HFFc6 (cell line): ENCODE measurements around the gene C2orf15. TPM values are rescaled to one million over a fixed set of nuclear protein-coding genes. Genes with fewer than 3 reads are reported as not detected.

Experiments
- DNase-seq: peaks from one replicate; pipeline ENCODE4 v3.0.0-alpha.2; 2018
- H3K27ac Mint-ChIP-seq: 2 replicates; pipeline ENCODE4 v1.8.0; 2020; ENCODE audit warnings: mild to moderate bottlenecking, mixed read lengths
- H3K27me3 Mint-ChIP-seq: 2 replicates; pipeline ENCODE4 v1.8.0; 2021; ENCODE audit warnings: mild to moderate bottlenecking, moderate library complexity, mixed read lengths; ENCODE audit not compliant: insufficient read depth
- H3K36me3 Mint-ChIP-seq: 2 replicates; pipeline ENCODE4 v1.8.0; 2021; ENCODE audit warnings: low read depth, mixed read lengths
- H3K4me1 Mint-ChIP-seq: 2 replicates; pipeline ENCODE4 v1.8.0; 2020; ENCODE audit warnings: low read depth, mixed read lengths
- H3K4me3 Mint-ChIP-seq: 2 replicates; pipeline ENCODE4 v1.8.0; 2020; ENCODE audit warnings: mild to moderate bottlenecking, moderate library complexity, mixed read lengths
- H3K9me3 Mint-ChIP-seq: 2 replicates; pipeline ENCODE4 v1.8.0; 2020; ENCODE audit warnings: mild to moderate bottlenecking, mixed read lengths
- total RNA-seq, 6 experiments: library from RNA; stranded (reverse); fragmentation: NEBNext Ultra II Directional; extraction: Animal tissue kit (Norgen Biotek cat#: 25700); gene quantifications; 2 replicates in 1 of 6; 3 replicates in 5 of 6; pipeline ENCODE4 v1.2.3, GENCODE V29; 2021
- TF ChIP-seq, protein P1 (sequence below): fragments of 200-600 bp; sonication (generic); IDR thresholded peaks from 2 replicates; pipeline ENCODE4 v1.5.0; 2021; ENCODE audit warnings: antibody characterized with exemption, mild to moderate bottlenecking

C2orf15 gene
- total RNA-seq, 6 experiments from 2014 or later, result not detected

DNA sequence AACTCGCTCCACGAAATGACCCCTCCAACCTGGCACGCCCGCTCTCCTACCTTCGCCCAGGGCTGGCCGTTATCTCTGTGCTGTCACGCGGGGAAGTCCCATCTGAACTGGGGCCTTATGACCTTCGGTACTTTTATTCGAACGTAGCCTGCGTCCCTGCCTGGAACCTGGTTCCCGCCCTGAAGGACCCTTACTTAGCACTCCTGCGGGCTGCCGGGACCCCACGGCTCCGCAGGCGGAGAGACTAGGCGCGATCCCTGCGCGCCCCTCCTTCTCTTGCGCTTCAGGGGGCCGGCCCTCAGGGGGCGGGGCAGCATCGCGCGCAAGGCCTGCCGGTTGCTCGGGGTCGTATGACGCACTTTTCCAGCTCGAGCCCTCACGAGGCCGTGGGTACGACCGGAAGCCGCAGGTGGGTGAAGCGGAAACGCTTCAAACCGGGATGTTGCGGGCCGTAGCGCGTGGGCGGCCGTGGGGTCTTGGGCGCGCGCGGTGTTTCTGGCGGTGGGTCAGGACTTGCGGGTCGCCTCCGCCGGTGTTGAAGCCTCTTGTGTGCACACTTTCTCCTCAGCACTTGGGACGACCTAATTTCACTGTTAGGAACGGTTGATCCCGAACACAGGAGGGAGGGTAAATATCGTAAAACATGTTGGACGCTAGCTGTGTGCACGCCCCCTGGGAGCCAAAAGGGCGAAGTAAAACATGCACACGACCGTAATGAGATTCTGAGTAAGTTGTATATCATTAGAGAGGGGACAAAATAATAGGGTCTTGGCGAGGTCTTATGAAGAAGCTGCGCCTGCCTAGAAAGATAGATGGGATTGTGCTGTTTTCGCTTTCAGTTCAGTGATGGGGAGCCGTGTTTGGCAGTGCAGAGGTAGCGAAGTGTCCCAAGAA is 13.4 kb downstream of the C2orf15 start, which contains the start of the genes LIPT1 and TSGA10:
Gene LIPT1 (plus strand): TSS at position 325 of the 894 bp plus-strand sequence. CDS start 6,991 bp downstream, outside the sequence.
Gene TSGA10 (minus strand): TSS at position 300 of the 894 bp plus-strand sequence. CDS start 45,503 bp downstream, outside the sequence.
- H3K27me3 Mint-ChIP-seq, result no peaks in the 10 kb centered on the region; the same call in 1 of the 2 replicates
- DNase-seq, result peak; percentile 79
- H3K9me3 Mint-ChIP-seq, result no peaks in the 10 kb centered on the region
- H3K36me3 Mint-ChIP-seq, result 0 out of 2 replicates have a peak, but pooled peaks cover 4% of the 10 kb centered on the region
- TF ChIP-seq, protein P1, sequence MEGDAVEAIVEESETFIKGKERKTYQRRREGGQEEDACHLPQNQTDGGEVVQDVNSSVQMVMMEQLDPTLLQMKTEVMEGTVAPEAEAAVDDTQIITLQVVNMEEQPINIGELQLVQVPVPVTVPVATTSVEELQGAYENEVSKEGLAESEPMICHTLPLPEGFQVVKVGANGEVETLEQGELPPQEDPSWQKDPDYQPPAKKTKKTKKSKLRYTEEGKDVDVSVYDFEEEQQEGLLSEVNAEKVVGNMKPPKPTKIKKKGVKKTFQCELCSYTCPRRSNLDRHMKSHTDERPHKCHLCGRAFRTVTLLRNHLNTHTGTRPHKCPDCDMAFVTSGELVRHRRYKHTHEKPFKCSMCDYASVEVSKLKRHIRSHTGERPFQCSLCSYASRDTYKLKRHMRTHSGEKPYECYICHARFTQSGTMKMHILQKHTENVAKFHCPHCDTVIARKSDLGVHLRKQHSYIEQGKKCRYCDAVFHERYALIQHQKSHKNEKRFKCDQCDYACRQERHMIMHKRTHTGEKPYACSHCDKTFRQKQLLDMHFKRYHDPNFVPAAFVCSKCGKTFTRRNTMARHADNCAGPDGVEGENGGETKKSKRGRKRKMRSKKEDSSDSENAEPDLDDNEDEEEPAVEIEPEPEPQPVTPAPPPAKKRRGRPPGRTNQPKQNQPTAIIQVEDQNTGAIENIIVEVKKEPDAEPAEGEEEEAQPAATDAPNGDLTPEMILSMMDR, result peak; percentile 46; the same call in 1 of the 2 replicates
- peak within 1 kb of the TSS; percentile 86 for H3K27ac Mint-ChIP-seq
- peaks cover 12% of the 10 kb centered on the region for H3K4me1 Mint-ChIP-seq
- peak within 1 kb of the TSS; percentile 90 for H3K4me3 Mint-ChIP-seq

DNA sequence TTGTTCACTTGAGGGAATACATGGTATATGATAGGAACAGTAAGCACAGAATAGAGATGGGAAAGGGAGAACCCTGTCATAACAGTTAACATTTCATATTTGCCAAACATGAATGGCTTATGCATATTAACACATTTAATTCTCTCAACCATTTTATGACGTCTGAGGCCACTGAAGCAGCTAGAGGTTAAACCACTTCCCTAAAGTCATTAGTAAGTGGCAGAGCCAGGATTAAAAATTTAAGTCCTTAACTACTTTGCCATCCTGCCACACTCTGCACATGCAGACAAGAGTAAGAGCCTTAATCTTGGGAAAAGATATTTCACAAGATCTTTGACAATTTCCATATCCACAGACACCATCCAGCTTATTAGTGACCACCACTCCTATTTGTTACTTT is 15.4 kb downstream of the C2orf15 start:
- H3K9me3 Mint-ChIP-seq, result no peaks in the 10 kb centered on the region
- 0 out of 2 replicates have a peak, but pooled peaks cover 4% of the 10 kb centered on the region for H3K36me3 Mint-ChIP-seq
- no peaks in the 10 kb centered on the region; the same call in 1 of the 2 replicates for H3K27me3 Mint-ChIP-seq
- no peak for DNase-seq
- H3K4me3 Mint-ChIP-seq, result no peak overlapping the region; the same call in 1 of the 2 replicates
- TF ChIP-seq, protein P1, result no peak
- H3K4me1 Mint-ChIP-seq, result peaks cover 12% of the 10 kb centered on the region
- no peak overlapping the region for H3K27ac Mint-ChIP-seq

DNA sequence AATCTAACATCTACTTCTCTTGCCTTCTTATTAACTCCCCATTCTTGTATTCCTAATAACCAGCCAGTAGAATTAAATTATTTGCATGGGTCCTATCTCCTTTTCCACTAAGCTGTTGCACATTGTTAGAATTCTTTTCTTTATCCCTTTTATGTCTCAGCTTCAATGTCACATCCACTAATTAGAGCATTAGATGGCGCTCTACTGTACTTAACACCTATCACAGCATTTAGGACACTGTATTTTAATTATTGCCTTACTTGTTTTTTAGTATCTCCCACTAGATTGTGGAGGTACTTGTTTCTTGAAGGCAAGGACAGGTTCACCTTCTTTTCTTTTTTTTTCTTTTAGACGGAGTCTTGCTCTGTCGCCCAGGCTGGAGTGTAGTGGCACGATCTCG is 17.1 kb downstream of the C2orf15 start:
- H3K27me3 Mint-ChIP-seq, result no peaks in the 10 kb centered on the region; the same call in 1 of the 2 replicates
- TF ChIP-seq, protein P1, result 0 out of 2 replicates have a peak, but pooled peaks have one; percentile 17
- DNase-seq, result no peak

DNA sequence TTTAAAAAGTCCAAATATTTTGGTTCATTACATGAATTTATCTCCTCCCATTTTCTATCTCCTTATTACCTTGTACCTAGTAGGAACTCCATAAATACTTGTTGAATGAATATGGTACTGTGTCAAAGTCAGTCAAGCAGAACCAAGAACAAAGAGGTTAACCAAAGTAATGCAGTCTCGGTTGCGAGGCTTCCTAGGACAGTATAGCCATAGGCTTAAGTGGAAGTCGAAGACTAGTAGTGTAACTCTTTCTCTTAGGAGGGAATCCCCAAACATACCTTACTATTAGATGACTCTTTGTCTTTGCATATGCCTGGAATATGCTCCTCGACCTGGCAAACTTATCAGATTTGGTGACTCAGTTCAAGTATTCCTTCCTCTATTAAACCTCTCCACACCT is 18.1 kb downstream of the C2orf15 start:
- DNase-seq, result no peak
- TF ChIP-seq, protein P1, result no peak
- Mint-ChIP-seq H3K27ac (no peak overlapping the region), H3K36me3 (0 out of 2 replicates have a peak, but pooled peaks cover 4% of the 10 kb centered on the region), H3K4me1 (peaks cover 12% of the 10 kb centered on the region), H3K4me3 (no peak overlapping the region), H3K9me3 (no peaks in the 10 kb centered on the region), H3K27me3 (no peaks in the 10 kb centered on the region; the same call in 1 of the 2 replicates)

More for the DNA sequence above, 17.1 kb downstream of the C2orf15 start:
- no peak overlapping the region for H3K4me3 Mint-ChIP-seq
- 0 out of 2 replicates have a peak, but pooled peaks cover 4% of the 10 kb centered on the region for H3K36me3 Mint-ChIP-seq
- H3K27ac Mint-ChIP-seq, result no peak overlapping the region
- H3K4me1 Mint-ChIP-seq, result peaks cover 12% of the 10 kb centered on the region
- H3K9me3 Mint-ChIP-seq, result no peaks in the 10 kb centered on the region

DNA sequence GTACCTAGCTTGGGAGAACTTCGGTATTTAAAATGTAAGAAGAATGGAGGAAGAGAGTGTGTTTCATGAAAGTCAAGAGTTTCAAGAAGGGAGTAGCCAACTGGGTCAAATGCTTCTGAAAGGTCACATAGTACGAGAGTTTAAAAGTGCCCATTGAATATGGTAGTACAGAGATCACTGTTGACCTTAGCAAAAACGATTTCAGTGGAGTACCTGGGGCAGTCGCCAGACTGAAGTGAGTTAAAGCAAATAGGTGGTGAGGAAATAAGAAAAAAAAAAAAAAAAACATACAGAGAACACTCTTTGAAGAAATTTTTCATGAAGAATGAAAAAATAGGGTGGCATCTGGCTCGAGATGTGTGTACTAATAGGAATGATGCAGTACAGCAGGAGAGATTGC is 24.7 kb downstream of the C2orf15 start:
- TF ChIP-seq, protein P1, result no peak
- Mint-ChIP-seq H3K9me3 (no peaks in the 10 kb centered on the region), H3K27ac (no peak overlapping the region), H3K4me1 (no peaks in the 10 kb centered on the region), H3K36me3 (no peaks in the 10 kb centered on the region), H3K27me3 (no peaks in the 10 kb centered on the region; the same call in 1 of the 2 replicates), H3K4me3 (no peak overlapping the region)
- DNase-seq, result no peak
